SK-N-SH (cell line): Measurements from ENCODE around the gene GNA15. TPM values are rescaled to one million over a fixed set of nuclear protein-coding genes. Genes with fewer than 3 reads are reported as not detected.

Source experiments
- CTCF ChIA-PET: fragments of 300-600, 350-600 bp; formaldehyde crosslinking; extraction: SDS; loops from one replicate; lab custom pipeline; 2021; lab: Yijun Ruan, JAX
- POLR2A ChIA-PET: fragments of 350-600 bp; sonication (Branson Sonifier 250); formaldehyde crosslinking; extraction: SDS; loops from one replicate; lab custom pipeline; 2020; ENCODE audit warnings: antibody characterized with exemption, inconsistent platforms; lab: Yijun Ruan, JAX
- DNase-seq: peaks from one replicate; pipeline ENCODE4 v3.0.0; 2012
- H2AFZ ChIP-seq: fragments of 200-600 bp; sonication (generic); 2 replicates; pipeline ENCODE4 v1.8.1; 2016; ENCODE audit warnings: antibody characterized with exemption, mild to moderate bottlenecking, low read depth
- H3F3A ChIP-seq: fragments of 200-600 bp; sonication (generic); replicated peaks from 2 replicates; pipeline ENCODE3; 2016; ENCODE audit warnings: antibody characterized with exemption, mild to moderate bottlenecking; ENCODE audit not compliant: insufficient read depth
- H3K27ac ChIP-seq, 2 experiments: fragments of 200-500 bp in 1 of 2; fragments of 200-600 bp in 1 of 2; sonication (Bioruptor generic) in 1 of 2; sonication (generic), shearing (Covaris generic) in 1 of 2; 2 replicates each; pipeline versions ENCODE4 v1.5.1 to v1.6.1; 2014 to 2016; ENCODE audit warnings: low read depth in 2 of 2, inconsistent platforms in 1 of 2, low read length in 1 of 2, mild to moderate bottlenecking in 1 of 2, mixed read lengths in 1 of 2
- H3K27me3 ChIP-seq: fragments of 200-600 bp; sonication (generic), shearing (Covaris generic); 2 replicates; pipeline ENCODE4 v1.6.1; 2016; ENCODE audit warnings: mixed run types; ENCODE audit not compliant: insufficient read depth
- H3K36me3 ChIP-seq, 2 experiments: fragments of 200-500 bp in 1 of 2; fragments of 200-600 bp in 1 of 2; sonication (Bioruptor generic) in 1 of 2; sonication (generic) in 1 of 2; replicated peaks in 1 of 2; 2 replicates each; pipeline versions ENCODE3 to v1.5.1; 2014 to 2016; ENCODE audit warnings: low read length in 1 of 2, mild to moderate bottlenecking in 1 of 2; ENCODE audit not compliant: insufficient read depth in 2 of 2, control insufficient read depth in 1 of 2
- H3K4me1 ChIP-seq, 2 experiments: fragments of 200-500 bp in 1 of 2; fragments of 200-600 bp in 1 of 2; sonication (Bioruptor generic) in 1 of 2; sonication (generic), shearing (Covaris generic) in 1 of 2; 2 replicates each; pipeline versions ENCODE4 v1.5.1 to v1.6.1; 2014 to 2016; ENCODE audit warnings: low read depth in 1 of 2, low read length in 1 of 2, mixed run types in 1 of 2; ENCODE audit not compliant: insufficient read depth in 2 of 2, control insufficient read depth in 1 of 2
- H3K4me2 ChIP-seq: fragments of 200-600 bp; sonication (generic), shearing (Covaris generic); 2 replicates; pipeline ENCODE4 v1.6.1; 2017; ENCODE audit warnings: mixed run types
- H3K4me3 ChIP-seq, 2 experiments: fragments of 200-500 bp in 1 of 2; fragments of 200-600 bp in 1 of 2; sonication (Bioruptor generic) in 1 of 2; sonication (generic), shearing (Covaris generic) in 1 of 2; 2 replicates each; pipeline versions ENCODE4 v1.5.1 to v1.8.1; 2014 to 2016; ENCODE audit warnings: low read depth in 2 of 2, inconsistent platforms in 1 of 2, low read length in 1 of 2, mild to moderate bottlenecking in 1 of 2, mixed read lengths in 1 of 2, moderate library complexity in 1 of 2
- H3K79me2 ChIP-seq: fragments of 200-600 bp; sonication (generic); 2 replicates; pipeline ENCODE4 v1.8.1; 2017; ENCODE audit warnings: mild to moderate bottlenecking; ENCODE audit not compliant: insufficient read depth
- H3K9ac ChIP-seq: fragments of 200-600 bp; sonication (generic); 2 replicates; pipeline ENCODE4 v1.6.1; 2017; ENCODE audit warnings: mixed run types
- H3K9me2 ChIP-seq: fragments of 200-600 bp; sonication (generic); 2 replicates; pipeline ENCODE4 v1.6.1; 2017; ENCODE audit warnings: mixed run types
- H3K9me3 ChIP-seq: fragments of 200-600 bp; sonication (generic); 2 replicates; pipeline ENCODE4 v1.6.1; 2017; ENCODE audit warnings: mixed run types, mild to moderate bottlenecking, moderate library complexity
- H4K20me1 ChIP-seq: fragments of 200-600 bp; sonication (generic); 2 replicates; pipeline ENCODE4 v1.6.1; 2017; ENCODE audit warnings: mild to moderate bottlenecking, mixed run types; ENCODE audit not compliant: insufficient read depth
- CHD2 ChIP-seq: fragments of 150-350 bp; IDR thresholded peaks from 2 replicates; pipeline ENCODE4 v1.6.1; 2018; ENCODE audit warnings: low read length; ENCODE audit not compliant: partially characterized antibody
- ELF1 ChIP-seq: IDR thresholded peaks from 2 replicates; pipeline ENCODE4 v1.4.0; 2012
- FOSL2 ChIP-seq: IDR thresholded peaks from 2 replicates; pipeline ENCODE4 v1.4.0; 2012; ENCODE audit warnings: low read depth, mild to moderate bottlenecking, moderate library complexity, borderline replicate concordance
- FOXJ3 ChIP-seq: sonication (generic); formaldehyde crosslinking; IDR thresholded peaks from 2 replicates; pipeline ENCODE4 v1.5.1; 2020; ENCODE audit warnings: mild to moderate bottlenecking, missing genetic modification reagents
- GATA2 ChIP-seq: sonication (generic); formaldehyde crosslinking; IDR thresholded peaks from 2 replicates; pipeline ENCODE4 v1.5.0; 2020; ENCODE audit warnings: mild to moderate bottlenecking, missing genetic modification reagents
- MXI1 ChIP-seq: IDR thresholded peaks from 2 replicates; pipeline ENCODE4 v1.6.1; 2012; ENCODE audit warnings: mild to moderate bottlenecking, low read depth, low read length, improper control_type of control experiment
- NRF1 ChIP-seq: IDR thresholded peaks from 2 replicates; pipeline ENCODE4 v1.6.1; 2012; ENCODE audit warnings: low read depth, mild to moderate bottlenecking, low read length
- PBX3 ChIP-seq: IDR thresholded peaks from 2 replicates; pipeline ENCODE4; 2012
- RAD21 ChIP-seq: IDR thresholded peaks from 2 replicates; pipeline ENCODE4 v1.6.1; 2012; ENCODE audit warnings: mild to moderate bottlenecking, low read length
- RFX5 ChIP-seq: IDR thresholded peaks from 2 replicates; pipeline ENCODE4 v1.6.1; 2012; ENCODE audit warnings: mild to moderate bottlenecking, improper control_type of control experiment, low read length
- SIN3A ChIP-seq: IDR thresholded peaks from 2 replicates; pipeline ENCODE4 v1.6.1; 2012; ENCODE audit warnings: low read depth, mild to moderate bottlenecking, low read length, moderate library complexity, borderline replicate concordance
- SMC3 ChIP-seq: IDR thresholded peaks from 2 replicates; pipeline ENCODE4 v1.6.1; 2012; ENCODE audit warnings: low read depth, low read length, improper control_type of control experiment
- TEAD4 ChIP-seq: IDR thresholded peaks from 2 replicates; pipeline ENCODE4 v1.4.0; 2012; ENCODE audit warnings: mild to moderate bottlenecking, borderline replicate concordance; ENCODE audit not compliant: insufficient read depth
- WGBS: methylation state at CpG from one replicate; pipeline ENCODE4 v1.1.6; 2017; ENCODE audit warnings: low lambda C conversion rate; 5-methylcytosine and 5-hydroxymethylcytosine counted together
- polyA plus RNA-seq, 3 experiments: library from polyadenylated mRNA; depleted of rRNA; stranded (reverse); fragments of >200 nt; gene quantifications; 2 replicates each; pipeline ENCODE4 v1.2.3, GENCODE V29; 2012
- TF ChIP-seq, protein P1 (sequence below): IDR thresholded peaks from 2 replicates; pipeline ENCODE4 v1.4.0; 2012; ENCODE audit warnings: low read depth
- TF ChIP-seq, protein P2 (sequence below): fragments of 150-350 bp; IDR thresholded peaks from 2 replicates; pipeline ENCODE4 v1.6.1; 2017; ENCODE audit warnings: antibody characterized with exemption, low read length, low read depth, borderline replicate concordance

The GNA15 gene
- polyA plus RNA-seq, 1 of the 3 experiments (the other 2 are of a cell fraction): 0.05 TPM

DNA sequence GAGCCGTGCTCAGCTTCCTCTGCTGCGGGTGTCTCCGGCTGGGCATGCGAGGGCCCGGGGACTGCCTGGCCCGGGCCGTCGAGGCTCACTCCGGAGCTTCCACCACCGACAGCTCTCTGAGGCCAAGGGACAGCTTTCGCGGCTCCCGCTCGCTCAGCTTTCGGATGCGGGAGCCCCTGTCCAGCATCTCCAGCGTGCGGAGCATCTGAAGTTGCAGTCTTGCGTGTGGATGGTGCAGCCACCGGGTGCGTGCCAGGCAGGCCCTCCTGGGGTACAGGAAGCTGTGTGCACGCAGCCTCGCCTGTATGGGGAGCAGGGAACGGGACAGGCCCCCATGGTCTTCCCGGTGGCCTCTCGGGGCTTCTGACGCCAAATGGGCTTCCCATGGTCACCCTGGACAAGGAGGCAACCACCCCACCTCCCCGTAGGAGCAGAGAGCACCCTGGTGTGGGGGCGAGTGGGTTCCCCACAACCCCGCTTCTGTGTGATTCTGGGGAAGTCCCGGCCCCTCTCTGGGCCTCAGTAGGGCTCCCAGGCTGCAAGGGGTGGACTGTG, 44.0 kb downstream of the GNA15 start:
- no peak overlapping the region for H3K9ac ChIP-seq
- H2AFZ ChIP-seq: no peak overlapping the region
- 93% methylated on average over 14 of the region's 31 CpGs for WGBS
- POLR2A ChIA-PET: no interaction called here
- peaks cover 0 to 1% of the 10 kb centered on the region in 2 experiments; a peak in 2 of 4 replicates for H3K4me1 ChIP-seq
- no peaks in the 10 kb centered on the region for H3K9me2 ChIP-seq
- TF ChIP-seq CHD2 (no peak), FOXJ3 (no peak), GATA2 (CRISPR knock-in tag) (no peak), RAD21 (no peak), RFX5 (no peak), SIN3A (no peak), MXI1 (no peak), PBX3 (no peak), ELF1 (no peak), TEAD4 (no peak), NRF1 (no peak)
- TF ChIP-seq, protein P1, sequence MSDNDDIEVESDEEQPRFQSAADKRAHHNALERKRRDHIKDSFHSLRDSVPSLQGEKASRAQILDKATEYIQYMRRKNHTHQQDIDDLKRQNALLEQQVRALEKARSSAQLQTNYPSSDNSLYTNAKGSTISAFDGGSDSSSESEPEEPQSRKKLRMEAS: no peak
- TF ChIP-seq, all 33 proteins: peak for 0
- Histone ChIP-seq H3K36me3 (no peaks in the 10 kb centered on the region), H3K4me3 (no peak overlapping the region), H3K4me2 (no peak overlapping the region), H3F3A (peaks cover 3% of the 10 kb centered on the region), H4K20me1 (no peaks in the 10 kb centered on the region), H3K27me3 (no peaks in the 10 kb centered on the region), H3K9me3 (no peaks in the 10 kb centered on the region), H3K79me2 (no peaks in the 10 kb centered on the region), H3K27ac (no peak overlapping the region)
- CTCF ChIA-PET: interaction anchor here (0.6 to 0.7 kb wide), 2 partner anchors 17 to 32 kb away, joined by 3 to 4 read pairs; no protein-coding TSS in a partner anchor
- no peak for DNase-seq

GRCh38 chr19:3183721-3184641, 48.1 kb downstream of the GNA15 start:
- H3K9ac ChIP-seq: no peak overlapping the region
- no peak for DNase-seq
- H2AFZ ChIP-seq: peak overlapping the region; percentile 99
- H3K9me3 ChIP-seq: no peaks in the 10 kb centered on the region
- H3F3A ChIP-seq: peaks cover 3% of the 10 kb centered on the region
- TF ChIP-seq, protein P2, sequence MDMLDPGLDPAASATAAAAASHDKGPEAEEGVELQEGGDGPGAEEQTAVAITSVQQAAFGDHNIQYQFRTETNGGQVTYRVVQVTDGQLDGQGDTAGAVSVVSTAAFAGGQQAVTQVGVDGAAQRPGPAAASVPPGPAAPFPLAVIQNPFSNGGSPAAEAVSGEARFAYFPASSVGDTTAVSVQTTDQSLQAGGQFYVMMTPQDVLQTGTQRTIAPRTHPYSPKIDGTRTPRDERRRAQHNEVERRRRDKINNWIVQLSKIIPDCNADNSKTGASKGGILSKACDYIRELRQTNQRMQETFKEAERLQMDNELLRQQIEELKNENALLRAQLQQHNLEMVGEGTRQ: no peak
- TF ChIP-seq SIN3A (no peak), FOSL2 (no peak), PBX3 (no peak), FOXJ3 (no peak), RAD21 (no peak), TEAD4 (no peak), SMC3 (no peak)
- TF ChIP-seq, all 33 proteins: peak for 0
- Histone ChIP-seq H3K27ac (no peak overlapping the region), H3K4me2 (no peak overlapping the region), H3K9me2 (no peaks in the 10 kb centered on the region), H3K27me3 (no peaks in the 10 kb centered on the region), H3K4me1 (peaks cover 10 to 19% of the 10 kb centered on the region in 2 experiments; a peak in 2 of 4 replicates), H3K36me3 (peaks cover 0 to 6% of the 10 kb centered on the region in 2 experiments), H3K4me3 (no peak overlapping the region), H4K20me1 (no peaks in the 10 kb centered on the region), H3K79me2 (peaks cover 32% of the 10 kb centered on the region)
- 78% methylated on average over 13 of the region's 13 CpGs for WGBS
- POLR2A ChIA-PET: no interaction called here
- CTCF ChIA-PET: interaction anchor here (0.6 to 2.6 kb wide), 8 partner anchors 20 to 233 kb away, joined by 3 to 15 read pairs (median 4); no protein-coding TSS in a partner anchor
